ENCODE measurements around the gene POLA1. TPM values are rescaled to one million over a fixed set of nuclear protein-coding genes. Genes with fewer than 3 reads are reported as not detected.

The POLA1 gene
- total and polyA plus RNA-seq, 2 experiments from 2014 or later: 19.4 to 22.9 TPM

- no peak overlapping the region for H3K4me3 ChIP-seq
- DNase-seq (ENCODE audit: low read depth in 1 of 2, low spot score in 1 of 2): peak in 1 of 2 donors; percentile 71
- no peak overlapping the region for H3K27ac ChIP-seq
- no peaks in the 10 kb centered on the region for H3K27me3 ChIP-seq
- no peaks in the 10 kb centered on the region for H3K4me1 ChIP-seq (ENCODE audit: low read depth)
- no peaks in the 10 kb centered on the region for H3K9me3 ChIP-seq (ENCODE audit: low read depth)
- no peak for TF ChIP-seq CTCF (IDR thresholded peaks at IDR 0.05; ENCODE audit: low read depth, low read length)
- peaks cover 10% of the 10 kb centered on the region for H3K36me3 ChIP-seq
Observed at GRCh38 chrX:24846550-24847150, 152.9 kb downstream of the POLA1 start.

GRCh38 chrX:24851289-24851688, 157.6 kb downstream of the POLA1 start:
- Histone ChIP-seq H3K9me3 (ENCODE audit: low read depth) (no peaks in the 10 kb centered on the region), H3K4me3 (no peak overlapping the region), H3K27me3 (no peaks in the 10 kb centered on the region), H3K4me1 (ENCODE audit: low read depth) (no peaks in the 10 kb centered on the region), H3K27ac (no peak overlapping the region), H3K36me3 (peaks cover 4% of the 10 kb centered on the region)
- no peak for TF ChIP-seq CTCF (IDR thresholded peaks at IDR 0.05; ENCODE audit: low read depth, low read length)
- DNase-seq (ENCODE audit: low read depth in 1 of 2, low spot score in 1 of 2): no peak

- Histone ChIP-seq H3K27ac (no peak overlapping the region), H3K36me3 (peaks cover 4% of the 10 kb centered on the region), H3K9me3 (ENCODE audit: low read depth) (no peaks in the 10 kb centered on the region), H3K4me3 (no peak overlapping the region), H3K4me1 (ENCODE audit: low read depth) (no peaks in the 10 kb centered on the region), H3K27me3 (no peaks in the 10 kb centered on the region)
- DNase-seq (ENCODE audit: low read depth in 1 of 2, low spot score in 1 of 2): no peak
- no peak for TF ChIP-seq CTCF (IDR thresholded peaks at IDR 0.05; ENCODE audit: low read depth, low read length)
Observed at GRCh38 chrX:24851780-24852179, 158.1 kb downstream of the POLA1 start.

- Histone ChIP-seq H3K4me1 (ENCODE audit: low read depth) (no peaks in the 10 kb centered on the region), H3K9me3 (ENCODE audit: low read depth) (no peaks in the 10 kb centered on the region), H3K27me3 (no peaks in the 10 kb centered on the region), H3K36me3 (no peaks in the 10 kb centered on the region), H3K27ac (no peak overlapping the region), H3K4me3 (no peak overlapping the region)
- TF ChIP-seq CTCF (IDR thresholded peaks at IDR 0.05; ENCODE audit: low read depth, low read length): no peak
- peak in 1 of 2 donors; percentile 79 for DNase-seq (ENCODE audit: low read depth in 1 of 2, low spot score in 1 of 2)
Observed at GRCh38 chrX:24858004-24858746, 164.5 kb downstream of the POLA1 start.

GRCh38 chrX:24859211-24859841, 165.6 kb downstream of the POLA1 start:
- Histone ChIP-seq H3K9me3 (ENCODE audit: low read depth) (no peaks in the 10 kb centered on the region), H3K4me3 (no peak overlapping the region), H3K27ac (no peak overlapping the region), H3K36me3 (no peaks in the 10 kb centered on the region), H3K4me1 (ENCODE audit: low read depth) (no peaks in the 10 kb centered on the region), H3K27me3 (no peaks in the 10 kb centered on the region)
- no peak for DNase-seq (ENCODE audit: low read depth in 1 of 2, low spot score in 1 of 2)
- TF ChIP-seq CTCF (IDR thresholded peaks at IDR 0.05; ENCODE audit: low read depth, low read length): no peak

Data from cardiac muscle cell (in vitro differentiated cells and primary cell).